Osteoblast (primary cell): Measurements from ENCODE around the gene CXCL5. TPM values are rescaled to one million over a fixed set of nuclear protein-coding genes. Genes with fewer than 3 reads are reported as not detected.
"Not testable (repeated sequence)": the region's sequence is repeated elsewhere in the genome, so short reads cannot be mapped to it uniquely, and the experiment has no call there.

Experiments
- DNase-seq: peaks from one replicate; pipeline ENCODE4 v3.0.0; 2011; ENCODE audit warnings: low spot score, mixed read lengths; ENCODE audit not compliant: insufficient read length; ENCODE audit errors: missing footprints
- H2AFZ ChIP-seq: 2 replicates; pipeline ENCODE4 v1.6.0; 2011; ENCODE audit warnings: mild to moderate bottlenecking, low read length
- H3K27ac ChIP-seq: 2 replicates; pipeline ENCODE4 v1.5.1; 2011; ENCODE audit warnings: mild to moderate bottlenecking, low read depth, low read length, moderate library complexity
- H3K27me3 ChIP-seq: 2 replicates; pipeline ENCODE4 v1.6.0; 2012; ENCODE audit warnings: mild to moderate bottlenecking, control low read depth, inconsistent platforms, low read length, moderate library complexity; ENCODE audit not compliant: insufficient read depth
- H3K36me3 ChIP-seq: 2 replicates; pipeline ENCODE4 v1.5.1; 2011; ENCODE audit warnings: mild to moderate bottlenecking, low read length, control low read depth, moderate library complexity; ENCODE audit not compliant: insufficient read depth
- H3K4me1 ChIP-seq: 2 replicates; pipeline ENCODE4 v1.5.1; 2011; ENCODE audit warnings: mild to moderate bottlenecking, low read length, control low read depth, moderate library complexity; ENCODE audit not compliant: insufficient read depth
- H3K4me2 ChIP-seq: 2 replicates; pipeline ENCODE4 v1.6.0; 2011; ENCODE audit warnings: mild to moderate bottlenecking, low read length; ENCODE audit not compliant: insufficient read depth
- H3K4me3 ChIP-seq: fragments of 200-600 bp; sonication (generic); 3 replicates; pipeline ENCODE4 v1.5.1; 2012; ENCODE audit warnings: mild to moderate bottlenecking, low read length, inconsistent platforms; ENCODE audit not compliant: insufficient read depth
- H3K79me2 ChIP-seq: 2 replicates; pipeline ENCODE4 v1.6.0; 2012; ENCODE audit warnings: mild to moderate bottlenecking, low read length, control low read depth, inconsistent platforms; ENCODE audit not compliant: insufficient read depth
- H3K9me3 ChIP-seq: 2 replicates; pipeline ENCODE4 v1.5.1; 2011; ENCODE audit warnings: low read depth, low read length, control low read depth
- H4K20me1 ChIP-seq: 2 replicates; pipeline ENCODE4 v1.6.0; 2012; ENCODE audit warnings: mild to moderate bottlenecking, low read length, control low read depth; ENCODE audit not compliant: insufficient read depth
- CTCF ChIP-seq: IDR thresholded peaks from 2 replicates; pipeline ENCODE4 v1.5.1; 2011; ENCODE audit warnings: mild to moderate bottlenecking, low read depth, low read length, moderate library complexity; ENCODE audit errors: extremely low read depth
- total RNA-seq: library from RNA; depleted of rRNA; stranded (reverse); fragments of >200 nt; gene quantifications from 2 replicates; pipeline ENCODE4 v1.2.3, GENCODE V29; 2012

Gene CXCL5
- total RNA-seq, 1 donor = under 0.01 TPM

GRCh38 chr4:73964862-73965611, 33.4 kb downstream of the CXCL5 start:
- Histone ChIP-seq H2AFZ (peak overlapping the region; percentile 37), H3K79me2 (no peaks in the 10 kb centered on the region), H3K4me1 (no peaks in the 10 kb centered on the region), H3K36me3 (no peaks in the 10 kb centered on the region), H3K4me2 (peak overlapping the region; percentile 32), H3K9me3 (no peaks in the 10 kb centered on the region), H3K4me3 (peak overlapping the region; percentile 19), H3K27me3 (no peaks in the 10 kb centered on the region), H4K20me1 (no peaks in the 10 kb centered on the region), H3K27ac (no peak overlapping the region)
- TF ChIP-seq CTCF = peak; percentile 46
- no peak for DNase-seq

- H3K36me3 ChIP-seq = no peaks in the 10 kb centered on the region
- H3K79me2 ChIP-seq = no peaks in the 10 kb centered on the region
- H2AFZ ChIP-seq = no peak overlapping the region
- no peak overlapping the region for H3K4me3 ChIP-seq
- TF ChIP-seq CTCF = no peak
- H3K4me2 ChIP-seq = no peak overlapping the region
- no peak overlapping the region for H3K27ac ChIP-seq
- H3K9me3 ChIP-seq = no peaks in the 10 kb centered on the region
- no peaks in the 10 kb centered on the region for H3K27me3 ChIP-seq
- H4K20me1 ChIP-seq = no peaks in the 10 kb centered on the region
- no peaks in the 10 kb centered on the region for H3K4me1 ChIP-seq
- DNase-seq = no peak
Measured at GRCh38 chr4:73962724-73963123, 35.8 kb downstream of the CXCL5 start.

- peak; percentile 62 for DNase-seq
- H2AFZ ChIP-seq, H3K27me3 ChIP-seq, H3K4me2 ChIP-seq, H3K36me3 ChIP-seq, H3K9me3 ChIP-seq, H3K4me3 ChIP-seq, H3K27ac ChIP-seq, H3K79me2 ChIP-seq, H3K4me1 ChIP-seq, H4K20me1 ChIP-seq: not testable (repeated sequence)
Measured at GRCh38 chr4:73959041-73959440, 39.4 kb downstream of the CXCL5 start.

GRCh38 chr4:73952352-73952751, 46.1 kb downstream of the CXCL5 start:
- H3K4me3 ChIP-seq = no peak overlapping the region
- H3K4me1 ChIP-seq = no peaks in the 10 kb centered on the region
- H3K36me3 ChIP-seq = no peaks in the 10 kb centered on the region
- H3K4me2 ChIP-seq = no peak overlapping the region
- H4K20me1 ChIP-seq = no peaks in the 10 kb centered on the region
- no peaks in the 10 kb centered on the region for H3K9me3 ChIP-seq
- no peak overlapping the region for H3K27ac ChIP-seq
- H3K27me3 ChIP-seq = no peaks in the 10 kb centered on the region
- no peak for TF ChIP-seq CTCF
- no peak overlapping the region for H2AFZ ChIP-seq
- DNase-seq = no peak
- no peaks in the 10 kb centered on the region for H3K79me2 ChIP-seq

GRCh38 chr4:73950376-73950920, 48.0 kb downstream of the CXCL5 start:
- H2AFZ ChIP-seq, H3K4me3 ChIP-seq, H3K79me2 ChIP-seq, H3K4me2 ChIP-seq, H4K20me1 ChIP-seq, H3K27me3 ChIP-seq, DNase-seq, H3K9me3 ChIP-seq, H3K4me1 ChIP-seq, H3K27ac ChIP-seq, H3K36me3 ChIP-seq: not testable (repeated sequence)
